NOMO-1 treated with DMSO at 0.1 percent for 48 hours (cell line): ENCODE data around the gene CUX1.
"Not testable (repeated sequence)": the region's sequence is repeated elsewhere in the genome, so short reads cannot be mapped to it uniquely, and the experiment has no call there.

Source experiments
- DNase-seq: peaks from one replicate; lab custom pipeline; 2025; ENCODE audit not compliant: unreplicated experiment; lab: John Stamatoyannopoulos, UW

CUX1 gene

DNA sequence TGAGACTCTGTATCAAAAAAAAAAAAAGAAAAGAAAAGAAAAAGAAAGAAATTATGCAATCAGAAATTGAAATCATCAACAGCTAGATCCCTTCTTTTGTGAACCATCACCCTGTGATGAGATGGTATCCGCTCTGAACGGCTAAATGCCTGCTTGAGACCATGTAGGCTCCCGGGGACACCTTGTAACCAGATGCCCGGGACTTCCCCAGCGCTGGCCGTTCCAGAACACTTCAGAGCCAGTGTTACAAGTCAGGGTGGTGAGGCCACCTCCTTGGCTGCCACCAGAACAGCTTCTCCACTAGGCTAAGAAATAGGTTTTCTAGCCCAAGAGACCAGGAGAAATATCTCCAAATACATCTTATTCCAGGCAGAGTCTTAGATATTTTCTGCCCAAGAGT is 349.8 kb downstream of the CUX1 start:
- no peak for DNase-seq

DNA sequence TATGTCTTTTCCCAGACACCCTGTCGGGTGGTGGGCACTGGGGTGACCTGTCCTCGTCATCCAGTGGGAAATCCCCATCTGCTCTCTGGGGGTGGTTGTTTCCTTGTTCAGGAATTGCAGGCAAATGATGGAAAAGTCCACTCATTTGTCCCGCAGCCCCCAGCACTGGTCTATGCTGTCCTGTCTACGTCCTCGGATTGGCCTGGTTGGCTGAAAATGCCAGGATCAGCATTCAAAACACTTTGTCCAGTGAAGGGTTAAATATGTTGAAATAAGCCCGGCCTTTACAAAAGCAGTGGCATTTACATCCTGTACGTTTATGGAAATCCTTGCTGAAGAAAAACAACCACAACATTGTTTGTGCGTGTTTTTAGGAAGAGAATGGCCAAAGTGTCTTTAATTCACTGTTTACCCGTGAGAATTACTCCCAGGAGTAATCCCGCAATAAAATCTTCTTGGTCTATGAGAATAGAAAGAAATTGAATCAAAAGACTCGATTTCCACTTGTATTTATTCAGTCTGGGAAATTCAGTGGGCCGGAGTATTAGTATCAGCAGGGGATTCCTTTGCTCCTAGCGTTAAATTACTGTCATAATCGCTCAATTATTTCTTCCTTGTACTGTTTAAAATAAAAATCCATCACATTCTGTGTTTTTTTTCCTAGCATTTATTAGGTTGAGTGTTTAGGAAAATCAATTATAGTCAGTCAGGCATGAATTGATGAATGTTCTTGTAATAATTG is 352.4 kb downstream of the CUX1 start:
- DNase-seq, result no peak

DNA sequence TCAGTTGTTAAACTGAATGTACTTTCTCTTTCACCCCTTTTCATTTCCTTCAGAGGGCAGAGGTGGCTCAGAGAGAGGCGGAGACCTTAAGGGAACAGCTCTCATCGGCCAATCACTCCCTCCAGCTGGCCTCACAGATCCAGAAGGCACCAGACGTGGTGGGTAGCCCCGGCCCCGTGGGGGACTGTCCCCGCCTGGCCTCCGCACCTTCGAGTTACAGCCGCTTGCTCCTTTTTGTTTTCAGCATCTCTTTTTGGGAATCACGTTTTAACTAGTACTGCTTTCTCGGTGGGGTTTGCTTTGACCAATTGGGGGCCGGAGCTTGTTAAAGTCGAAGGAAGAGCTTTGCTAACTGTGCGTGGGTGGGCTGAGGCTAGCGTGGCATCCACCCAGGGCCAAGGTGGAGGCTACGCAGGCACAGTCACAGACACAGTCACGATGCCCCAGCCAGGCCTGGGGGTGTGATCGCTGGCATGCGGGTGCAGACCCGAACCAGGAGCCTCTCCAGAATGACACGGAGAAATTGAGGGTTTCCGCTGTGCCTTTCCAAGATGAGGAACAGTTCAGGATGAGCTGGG is 353.1 kb downstream of the CUX1 start:
- DNase-seq, result no peak

DNA sequence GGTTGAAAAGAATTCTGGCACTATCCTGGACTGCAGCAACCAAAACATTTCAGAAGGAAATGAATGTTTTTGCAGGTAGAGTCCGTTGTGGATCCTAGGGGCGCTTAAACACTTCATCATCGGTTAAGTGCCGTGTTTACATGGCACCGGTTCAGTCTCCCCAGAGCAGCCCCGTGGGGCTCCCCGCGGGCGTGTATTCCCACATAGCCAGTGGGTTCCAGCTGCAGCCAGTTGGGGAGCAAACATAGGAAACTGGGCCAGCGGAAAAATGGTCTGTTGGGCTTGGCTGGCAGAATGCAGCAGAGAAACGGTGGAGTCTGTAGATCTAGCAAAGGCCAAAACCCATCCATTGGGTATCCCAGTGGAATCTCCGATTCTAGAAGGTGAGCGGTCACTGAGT is 356.2 kb downstream of the CUX1 start:
- DNase-seq, result no peak

DNA sequence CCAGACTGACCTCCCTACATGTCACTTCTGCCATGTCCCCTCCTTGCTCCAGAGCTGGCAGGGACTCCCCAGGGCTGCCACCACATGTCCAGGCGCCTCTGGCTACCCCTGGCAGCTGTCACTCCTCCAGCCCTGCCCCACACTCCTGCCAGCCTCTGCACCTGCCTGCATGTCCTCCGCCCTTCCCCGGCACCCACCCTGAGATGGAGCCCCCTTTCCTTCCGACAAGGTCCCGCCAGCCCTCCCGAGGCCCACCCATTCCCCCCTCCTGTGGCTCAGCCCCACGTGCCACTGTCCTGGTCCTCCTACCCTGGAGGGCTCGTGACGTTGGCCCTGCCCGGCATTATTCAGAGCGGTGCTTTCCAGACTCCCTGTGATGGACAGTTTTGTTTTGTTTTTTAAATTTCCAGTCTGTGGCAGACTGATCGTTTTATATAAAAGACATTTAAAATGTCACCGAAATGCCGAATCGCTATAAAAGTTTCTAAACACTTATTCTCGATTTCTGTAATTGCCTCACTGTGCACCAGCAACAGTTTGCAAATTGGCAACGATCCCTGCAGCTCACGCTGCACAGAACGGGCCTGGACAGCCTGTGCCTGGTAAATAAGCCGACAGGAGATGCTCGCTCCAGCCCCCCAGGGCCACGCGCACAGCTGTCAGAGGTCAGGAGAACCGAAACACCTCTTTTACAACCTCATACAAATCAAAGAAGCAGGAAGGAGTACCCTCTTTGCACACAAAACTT is 358.2 kb downstream of the CUX1 start:
- DNase-seq, result no peak

DNA sequence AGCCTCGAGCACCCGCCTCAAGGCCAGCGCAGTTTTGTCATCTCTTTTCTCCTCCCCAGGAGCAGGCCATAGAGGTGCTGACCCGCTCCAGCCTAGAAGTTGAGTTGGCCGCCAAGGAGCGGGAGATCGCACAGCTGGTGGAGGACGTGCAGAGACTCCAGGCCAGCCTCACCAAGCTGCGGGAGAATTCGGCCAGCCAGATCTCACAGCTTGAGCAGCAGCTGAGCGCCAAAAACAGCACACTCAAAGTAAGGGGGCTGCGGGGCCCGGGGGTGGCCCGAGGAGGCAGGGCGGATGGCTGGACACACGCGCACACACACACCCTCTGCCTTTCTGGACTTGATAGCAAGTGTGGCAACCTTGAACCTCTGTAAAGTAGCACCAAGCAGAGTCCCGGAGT is 361.0 kb downstream of the CUX1 start:
- DNase-seq, result no peak

DNA sequence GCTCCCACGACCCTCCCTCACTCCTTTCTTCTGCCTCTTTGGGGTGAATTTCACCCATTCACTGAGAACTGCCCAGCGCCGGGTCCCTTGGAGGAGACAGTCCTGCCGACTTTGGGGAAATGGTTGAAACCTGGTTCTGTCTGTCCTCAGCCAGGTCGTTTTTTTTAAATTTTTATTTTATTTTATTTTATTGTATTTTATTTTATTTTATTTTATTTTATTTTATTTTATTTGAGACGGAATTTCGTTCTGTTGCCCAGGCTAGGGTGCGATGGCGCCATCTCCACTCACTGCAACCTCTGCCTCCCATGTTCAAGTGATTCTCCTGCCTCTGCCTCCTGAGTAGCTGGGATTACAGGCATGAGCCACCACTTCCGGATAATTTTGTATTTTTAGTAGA is 363.3 kb downstream of the CUX1 start:
- DNase-seq, result no peak

DNA sequence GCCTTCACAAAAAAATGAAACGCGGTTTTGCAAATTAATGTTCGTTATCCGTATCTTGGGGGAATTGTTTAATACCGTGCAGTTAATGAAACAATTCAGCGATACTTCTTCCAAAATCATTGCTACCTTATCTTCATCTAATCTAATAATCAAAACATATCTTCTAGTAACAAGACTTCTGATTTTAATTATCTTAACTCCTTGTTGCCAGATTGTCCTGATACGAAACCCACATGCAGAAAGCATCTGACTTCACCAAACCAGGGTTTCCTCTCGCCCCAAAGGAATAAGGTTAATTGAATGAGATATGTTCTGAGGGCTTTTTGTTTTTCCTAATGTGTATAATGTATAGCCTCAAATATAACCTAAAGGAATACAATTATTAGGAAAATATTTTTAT is 364.1 kb downstream of the CUX1 start:
- DNase-seq, result no peak

DNA sequence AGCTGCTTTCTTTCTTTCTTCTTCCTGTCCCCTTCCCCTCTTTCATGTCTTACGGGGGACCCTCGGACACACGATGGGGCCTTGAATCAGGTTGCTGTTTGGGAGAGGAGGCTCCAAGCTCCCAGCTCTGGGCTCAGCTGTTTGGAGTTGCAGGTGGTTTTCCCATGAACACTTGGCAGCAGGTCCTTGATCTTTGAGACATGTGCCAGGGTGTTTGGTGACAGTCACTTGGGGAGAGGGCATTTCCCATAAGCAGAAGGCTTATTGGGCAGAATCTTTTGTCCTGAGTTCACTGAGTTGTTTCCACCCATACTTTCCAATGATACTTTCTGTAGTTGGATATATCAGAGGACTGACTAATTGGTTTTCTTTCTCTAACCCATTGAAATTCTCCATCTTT is 364.6 kb downstream of the CUX1 start:
- DNase-seq, result no peak

DNA sequence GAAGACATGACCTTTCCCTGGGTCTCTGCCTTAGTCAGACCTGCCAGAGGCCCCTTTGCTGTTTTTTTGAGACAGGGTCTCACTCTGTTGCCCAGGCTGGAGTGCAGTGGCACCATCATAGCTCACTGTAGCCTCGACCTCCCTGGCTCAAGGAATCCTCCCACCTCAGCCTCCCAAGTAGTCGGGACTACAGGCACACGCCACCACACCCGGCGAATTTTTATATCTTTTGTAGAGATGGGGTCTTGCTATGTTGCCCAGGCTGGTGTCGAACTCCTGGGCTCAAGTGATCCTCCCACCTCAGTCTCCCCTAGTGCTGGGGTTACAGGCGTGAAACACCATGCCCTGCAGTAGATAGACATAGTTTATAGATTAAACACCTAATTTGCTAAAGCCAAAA is 366.4 kb downstream of the CUX1 start:
- DNase-seq, result not testable (repeated sequence)

DNA sequence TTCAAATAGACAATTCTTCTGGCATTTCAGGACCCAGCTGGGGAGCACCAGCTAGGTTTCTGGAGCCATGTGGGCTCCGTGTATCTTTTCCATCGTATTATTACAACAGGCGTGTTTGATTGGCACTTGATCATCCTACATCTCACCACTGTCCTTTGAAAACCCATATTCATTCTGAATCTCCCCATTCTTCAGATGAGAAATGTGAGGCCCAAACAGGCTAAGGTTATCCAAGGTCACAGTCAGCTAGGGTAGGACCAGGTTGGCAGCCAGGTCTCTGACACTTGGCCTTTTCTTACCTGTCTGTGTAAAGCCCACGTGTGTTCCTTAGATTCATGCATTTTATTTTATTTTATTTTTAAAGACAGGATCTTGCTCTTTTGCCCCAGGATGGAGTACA is 366.9 kb downstream of the CUX1 start:
- DNase-seq, result no peak

DNA sequence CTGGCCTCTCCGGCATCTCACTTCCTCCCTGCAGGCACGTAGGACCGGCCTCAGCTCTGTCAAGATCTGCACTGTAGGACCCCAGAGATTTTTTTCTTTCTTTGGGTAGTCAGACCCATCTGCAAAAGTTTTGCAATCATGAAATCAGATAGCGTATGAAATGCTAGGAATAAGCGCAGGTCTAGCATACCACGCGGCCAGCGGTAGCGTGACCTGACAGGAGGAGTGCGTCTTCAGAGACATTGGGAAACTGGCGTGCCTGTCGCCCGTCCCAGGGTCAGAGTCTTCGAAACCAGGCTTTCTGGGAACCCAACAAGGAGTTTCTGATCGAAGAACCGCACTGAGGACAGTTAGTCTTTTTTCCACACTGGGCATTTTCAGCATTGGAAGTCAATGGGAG is 368.4 kb downstream of the CUX1 start:
- DNase-seq, result no peak

DNA sequence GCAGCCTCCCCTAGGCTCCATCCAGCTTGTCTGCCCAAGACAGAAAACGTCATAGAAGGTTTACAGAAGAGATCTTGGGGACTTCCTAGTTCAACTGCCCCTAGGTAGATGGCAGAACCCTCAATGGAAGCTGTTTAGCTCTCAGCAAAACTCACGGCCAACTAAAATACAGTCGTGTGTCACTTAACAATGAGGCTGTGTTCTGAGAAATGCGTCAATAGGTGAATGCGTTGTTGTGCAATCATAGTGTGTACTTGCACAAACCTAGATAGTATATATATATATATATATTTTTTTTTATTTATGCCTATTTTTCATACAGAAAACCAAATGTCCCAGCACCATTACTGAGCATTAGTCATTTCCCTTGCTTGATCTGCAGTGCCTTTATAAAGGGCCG is 368.9 kb downstream of the CUX1 start:
- DNase-seq, result no peak

DNA sequence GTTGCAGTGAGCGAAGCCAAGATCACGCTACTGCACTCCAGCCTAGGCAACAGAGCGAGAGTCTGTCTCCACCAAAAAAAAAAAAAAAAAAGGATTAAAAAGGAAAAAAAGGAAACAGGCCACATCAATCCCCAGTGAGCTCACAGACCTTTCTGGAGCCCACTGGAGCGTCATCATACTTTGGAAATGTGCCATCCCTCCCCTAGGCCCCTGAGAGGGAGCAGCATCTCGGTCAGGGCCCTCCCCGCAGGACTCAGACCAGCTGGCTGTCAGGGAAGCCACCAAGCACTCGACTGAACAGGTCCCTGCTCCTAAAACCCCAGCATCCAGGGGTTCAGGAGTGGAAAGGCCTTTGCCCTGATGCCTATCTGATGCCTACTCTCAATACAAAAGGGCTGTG is 371.3 kb downstream of the CUX1 start:
- no peak for DNase-seq

DNA sequence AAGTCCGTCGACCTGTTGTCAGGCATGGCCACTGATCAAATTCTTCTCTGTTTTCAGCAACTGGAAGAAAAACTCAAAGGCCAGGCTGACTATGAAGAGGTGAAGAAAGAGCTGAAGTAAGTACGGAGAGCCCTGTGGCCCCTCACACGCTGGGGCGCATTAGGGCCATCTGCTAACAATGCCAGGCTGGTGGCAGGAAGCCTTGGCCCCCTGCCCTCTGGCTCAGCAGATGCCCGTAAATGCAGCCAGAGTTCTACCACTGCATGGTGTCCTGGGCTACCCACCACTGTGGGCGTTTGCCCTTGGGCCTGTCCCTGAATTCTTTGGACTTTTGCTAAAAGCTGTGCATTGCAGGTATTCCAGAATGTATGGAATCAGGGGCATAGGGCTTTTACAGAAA is 372.3 kb downstream of the CUX1 start:
- no peak for DNase-seq

DNA sequence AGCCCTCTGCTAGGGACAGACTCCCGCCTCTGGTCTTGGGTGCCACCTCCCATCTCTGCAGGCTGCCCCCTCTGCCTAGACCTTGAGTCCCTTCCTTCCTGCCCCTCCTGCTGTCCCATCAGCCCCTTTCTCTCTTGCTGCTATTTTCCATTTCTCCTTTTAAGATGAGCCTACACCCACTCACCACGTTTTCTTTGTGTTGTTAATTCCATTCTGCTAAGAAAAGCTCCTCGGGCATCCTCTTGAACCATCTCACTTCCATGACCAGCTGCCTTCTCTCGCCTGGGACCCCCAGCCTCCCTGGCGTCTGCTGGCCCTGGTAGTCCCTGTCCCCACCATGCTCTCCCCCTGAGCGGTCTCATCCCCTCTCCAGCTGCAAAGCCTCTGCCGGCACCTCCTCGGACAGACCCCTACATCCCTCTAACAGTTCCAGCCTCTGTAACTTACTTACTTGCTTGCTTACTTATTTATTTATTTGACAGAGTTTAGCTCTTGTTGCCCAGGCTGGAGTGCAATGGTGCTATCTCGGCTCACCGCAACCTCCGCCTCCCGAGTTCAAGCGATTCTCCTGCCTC is 373.4 kb downstream of the CUX1 start:
- DNase-seq, result no peak

DNA sequence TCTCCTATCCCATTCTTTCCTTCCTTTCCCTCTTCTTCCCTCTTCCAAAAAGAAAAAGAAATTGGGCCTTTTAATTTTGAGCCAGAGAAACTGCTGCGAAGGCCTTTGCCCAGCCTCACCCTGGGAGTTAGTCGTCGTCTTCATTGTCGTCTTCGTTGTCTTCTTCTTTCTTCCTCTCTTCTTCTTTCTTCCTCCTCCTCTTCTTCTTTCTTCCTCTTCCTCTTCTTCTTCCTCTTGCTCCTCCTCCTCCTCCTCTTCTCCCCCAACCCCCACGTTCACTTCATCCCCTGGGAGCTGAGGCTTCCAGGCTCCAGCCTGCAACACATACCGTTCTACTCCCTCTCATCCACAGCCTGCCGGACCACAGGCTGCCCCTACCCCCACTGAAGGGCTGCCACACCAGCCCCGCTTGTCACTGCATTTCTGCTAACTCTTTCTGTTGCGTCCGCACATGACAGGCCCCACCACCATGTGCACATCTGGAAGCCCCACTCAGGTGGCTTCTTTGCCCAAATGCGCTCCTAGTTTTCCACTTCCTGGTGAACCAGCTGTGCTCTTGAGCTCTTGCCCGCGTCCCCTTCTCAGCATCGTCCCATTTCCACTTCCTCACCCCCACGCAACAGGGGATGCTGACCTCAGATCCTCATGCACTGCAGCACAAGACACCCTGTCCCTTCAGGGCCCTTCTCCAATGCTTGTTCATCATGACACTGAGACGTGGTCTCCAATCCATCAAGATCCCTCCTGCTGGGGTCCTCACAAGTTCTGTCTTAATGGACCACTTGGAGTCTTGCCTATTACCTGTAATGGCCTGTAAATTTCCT is 374.3 kb downstream of the CUX1 start:
- no peak for DNase-seq

DNA sequence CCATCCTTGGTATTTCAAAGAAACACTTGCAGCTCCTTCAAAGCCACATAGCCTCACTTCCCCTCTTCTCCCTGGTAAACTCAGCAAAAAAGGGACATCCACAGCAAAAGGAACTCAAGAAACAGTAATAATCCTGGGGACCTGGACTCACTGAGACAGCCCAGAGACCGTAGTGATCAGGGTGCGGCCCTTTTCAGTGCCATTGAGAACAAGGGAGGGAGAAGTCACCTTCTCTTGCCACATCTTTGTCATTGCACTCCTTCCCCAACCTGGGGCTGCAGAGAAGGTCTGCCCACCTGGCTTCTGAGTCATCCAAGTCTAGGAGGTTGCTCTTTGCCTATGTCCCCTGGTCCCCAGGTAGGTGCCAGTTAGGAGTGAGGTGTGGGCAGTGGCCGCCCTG is 375.4 kb downstream of the CUX1 start:
- DNase-seq, result no peak

DNA sequence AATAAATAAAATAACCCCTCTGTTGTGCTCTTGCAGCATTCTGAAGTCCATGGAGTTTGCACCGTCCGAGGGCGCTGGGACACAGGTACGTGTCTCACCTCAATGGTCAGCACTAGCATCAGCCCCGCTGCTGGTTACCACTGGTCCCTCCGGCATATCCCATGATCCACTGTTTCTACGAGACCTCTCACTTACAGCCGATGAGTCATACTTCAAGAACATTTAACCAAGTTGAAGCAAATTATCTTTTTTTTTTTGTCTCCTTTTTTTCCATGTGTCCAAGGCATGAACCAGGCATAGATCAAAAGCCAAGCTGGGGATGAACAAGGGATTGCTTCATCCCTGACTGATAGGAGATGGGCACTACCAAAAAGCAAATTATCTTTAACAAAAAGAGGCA is 376.4 kb downstream of the CUX1 start:
- no peak for DNase-seq

DNA sequence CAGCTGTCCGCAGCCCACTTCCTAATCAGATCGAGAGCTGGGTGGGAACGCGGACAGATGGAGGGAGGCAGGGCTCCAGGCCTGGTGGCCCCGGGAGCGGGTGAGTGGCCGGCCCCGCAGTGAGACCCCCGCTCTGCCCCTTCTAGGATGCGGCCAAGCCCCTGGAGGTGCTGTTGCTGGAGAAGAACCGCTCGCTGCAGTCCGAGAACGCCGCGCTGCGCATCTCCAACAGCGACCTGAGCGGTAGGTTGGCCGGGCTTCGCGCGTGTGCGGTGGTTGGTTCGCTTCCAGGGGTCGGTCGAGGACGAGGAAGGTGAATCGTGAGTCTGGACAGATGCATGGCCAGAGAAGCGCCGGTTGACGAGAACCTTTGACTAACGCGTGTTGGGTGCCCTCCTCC is 377.9 kb downstream of the CUX1 start:
- DNase-seq, result no peak

DNA sequence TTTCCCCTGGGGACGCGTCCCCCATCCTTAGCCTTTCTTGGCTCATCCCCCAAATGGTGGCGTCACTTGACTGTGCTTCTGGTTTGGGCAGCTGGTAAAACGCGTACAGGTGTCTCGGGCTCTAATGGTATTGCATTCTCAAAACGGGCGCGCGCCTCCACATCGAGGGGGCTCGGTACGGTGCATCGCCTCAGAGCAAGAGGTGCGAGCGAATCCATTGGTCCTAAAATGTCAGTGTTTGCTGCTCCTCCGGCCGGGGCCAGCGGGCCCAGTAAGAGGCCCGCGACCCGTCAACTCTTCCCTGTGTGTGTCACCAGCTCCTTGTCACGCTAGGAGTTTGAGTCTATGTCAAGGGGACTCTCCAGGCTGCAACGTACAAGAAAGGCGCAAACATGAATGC is 378.6 kb downstream of the CUX1 start:
- no peak for DNase-seq
